Measurements from ENCODE around the gene EPB41L1.

EPB41L1 gene

GRCh38 chr20:36266189-36266588 is 111.6 kb downstream of the EPB41L1 start:
- no peak for DNase-seq

GRCh38 chr20:36267605-36268381 is 113.3 kb downstream of the EPB41L1 start:
- no peak for DNase-seq

- DNase-seq = no peak
These were observed 114.2 kb downstream of the EPB41L1 start for GRCh38 chr20:36268440-36269342.

GRCh38 chr20:36269507-36269906 is 115.0 kb downstream of the EPB41L1 start:
- DNase-seq = no peak

- no peak for DNase-seq
These were observed 116.5 kb downstream of the EPB41L1 start for GRCh38 chr20:36270744-36271638.

GRCh38 chr20:36271639-36272546 is 117.4 kb downstream of the EPB41L1 start:
- no peak for DNase-seq

GRCh38 chr20:36272547-36273220 is 118.1 kb downstream of the EPB41L1 start:
- DNase-seq = no peak

GRCh38 chr20:36273414-36274180 is 119.1 kb downstream of the EPB41L1 start:
- DNase-seq = peak in 1 of 2 experiments; percentile 26

GRCh38 chr20:36274181-36274841 is 119.8 kb downstream of the EPB41L1 start:
- DNase-seq = no peak

- DNase-seq = no peak
These were observed 120.5 kb downstream of the EPB41L1 start for GRCh38 chr20:36275011-36275410.

GRCh38 chr20:36275441-36276189 is 121.1 kb downstream of the EPB41L1 start:
- no peak for DNase-seq

- DNase-seq = no peak
These were observed 123.0 kb downstream of the EPB41L1 start for GRCh38 chr20:36277546-36277945.

- DNase-seq = no peak
These were observed 124.8 kb downstream of the EPB41L1 start for GRCh38 chr20:36279362-36279761.

- no peak for DNase-seq
These were observed 125.2 kb downstream of the EPB41L1 start for GRCh38 chr20:36279776-36280175.

- no peak for DNase-seq
These were observed 127.3 kb downstream of the EPB41L1 start for GRCh38 chr20:36281785-36282380.

All from SHP77 (cell line).